ENCODE measurements around the gene FBXW7. TPM values are rescaled to one million over a fixed set of nuclear protein-coding genes. Genes with fewer than 3 reads are reported as not detected.

The FBXW7 gene
- total RNA-seq, 1 donor from 2014 or later: 23.8 TPM

DNA sequence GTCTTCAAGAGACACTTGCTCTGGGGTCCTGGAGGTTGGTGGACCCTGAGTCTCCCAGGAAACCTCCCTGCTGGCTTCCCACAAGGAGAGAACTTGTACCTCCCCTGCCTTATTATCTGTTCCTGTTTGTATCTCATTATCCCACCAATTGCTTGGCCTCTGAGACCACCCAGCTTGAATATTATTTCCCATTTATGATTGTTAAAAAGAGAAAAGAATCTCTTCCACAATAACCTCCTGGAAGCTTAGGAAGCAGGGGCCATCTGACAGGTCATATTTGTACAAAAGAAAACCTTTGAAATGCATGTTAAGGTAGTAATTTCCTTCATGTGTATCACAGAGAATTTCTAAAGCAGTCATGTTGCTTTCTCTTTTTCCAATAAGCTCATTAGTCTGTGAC, 239.5 kb downstream of the FBXW7 start:
- DNase-seq (ENCODE audit: extremely low read depth, low read depth, low spot score): no peak

DNA sequence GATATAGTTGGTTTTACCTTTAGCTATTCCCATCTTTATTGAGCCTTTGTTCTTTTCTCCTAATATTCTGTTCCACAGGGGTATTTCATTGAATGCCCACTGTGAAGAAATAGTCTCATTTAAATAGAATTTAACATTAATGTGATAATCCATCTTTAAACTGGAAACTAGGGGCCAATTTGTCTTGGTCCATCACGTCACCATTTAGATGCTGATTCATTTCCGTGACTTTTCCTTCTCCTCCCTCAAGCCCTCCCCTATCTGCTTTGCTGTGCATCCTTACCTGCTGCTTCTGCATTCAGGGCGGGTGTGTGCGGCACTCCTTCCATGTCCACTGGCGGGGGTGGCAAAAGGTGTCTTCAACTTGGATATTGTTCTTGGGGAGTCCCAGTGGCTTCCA, 241.1 kb downstream of the FBXW7 start:
- DNase-seq (ENCODE audit: extremely low read depth, low read depth, low spot score): no peak

DNA sequence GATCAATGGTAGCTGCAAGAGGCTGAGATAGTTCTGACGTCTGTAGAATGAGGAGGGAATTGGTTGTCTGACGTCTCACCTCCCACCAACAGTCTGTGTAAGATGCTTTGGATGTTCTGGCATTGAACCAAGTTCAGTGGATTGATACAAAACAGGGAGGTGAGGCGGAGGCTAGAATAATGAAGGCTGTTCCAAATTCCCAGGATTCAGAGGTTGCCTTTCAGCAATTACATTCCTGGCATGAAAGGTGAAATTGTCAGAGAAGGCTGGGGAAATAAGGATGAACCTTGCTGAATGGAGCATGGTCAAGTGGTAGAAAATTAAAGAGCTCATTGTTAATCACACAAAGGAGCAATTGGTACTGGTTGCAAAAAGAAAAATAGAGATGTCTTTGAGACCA, 241.6 kb downstream of the FBXW7 start:
- no peak for DNase-seq (ENCODE audit: extremely low read depth, low read depth, low spot score)

DNA sequence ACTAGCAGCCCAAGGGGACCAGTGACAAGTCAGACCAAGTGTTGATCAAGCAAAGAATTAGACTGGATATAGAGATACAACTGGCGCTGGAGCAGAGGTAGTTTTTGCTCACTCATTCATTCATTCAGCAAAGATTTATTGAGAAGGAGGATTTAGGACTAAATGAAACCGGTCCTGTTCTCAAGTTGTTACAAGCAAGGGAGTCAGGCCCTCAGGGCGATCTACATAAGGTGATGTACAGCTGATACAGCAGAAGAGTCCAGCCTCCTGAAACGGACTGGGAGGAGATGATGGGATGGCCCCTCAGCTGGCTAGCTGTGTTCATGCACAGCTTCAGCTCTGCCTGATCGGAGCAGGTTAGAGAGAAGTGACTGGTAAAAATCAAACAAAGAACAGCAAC, 242.4 kb downstream of the FBXW7 start:
- no peak for DNase-seq (ENCODE audit: extremely low read depth, low read depth, low spot score)

DNA sequence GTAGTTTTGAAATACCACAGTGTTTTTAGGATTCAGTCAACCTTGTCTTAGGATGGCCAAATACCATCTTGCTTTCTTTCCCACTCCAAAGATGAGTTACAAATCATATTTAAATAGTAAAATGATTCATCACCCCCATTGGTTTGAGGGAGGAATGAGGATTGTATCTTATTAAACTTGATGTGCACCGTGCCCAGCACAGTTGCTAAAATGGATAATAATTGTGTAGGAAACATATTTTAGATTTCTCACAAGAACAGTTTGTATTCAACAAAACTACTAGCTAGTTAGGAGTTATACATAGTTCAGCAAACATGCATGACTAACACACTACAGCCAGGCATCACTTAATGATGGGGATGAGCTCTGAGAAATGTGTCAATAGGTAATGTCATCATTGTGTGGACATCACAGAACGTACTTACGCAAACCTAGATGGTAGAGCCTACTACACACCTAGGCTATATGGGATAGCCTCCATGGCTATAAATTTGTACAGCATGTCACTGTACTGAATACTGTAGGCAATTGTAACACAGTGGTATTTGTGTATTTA, 245.4 kb downstream of the FBXW7 start:
- no peak for DNase-seq (ENCODE audit: extremely low read depth, low read depth, low spot score)

DNA sequence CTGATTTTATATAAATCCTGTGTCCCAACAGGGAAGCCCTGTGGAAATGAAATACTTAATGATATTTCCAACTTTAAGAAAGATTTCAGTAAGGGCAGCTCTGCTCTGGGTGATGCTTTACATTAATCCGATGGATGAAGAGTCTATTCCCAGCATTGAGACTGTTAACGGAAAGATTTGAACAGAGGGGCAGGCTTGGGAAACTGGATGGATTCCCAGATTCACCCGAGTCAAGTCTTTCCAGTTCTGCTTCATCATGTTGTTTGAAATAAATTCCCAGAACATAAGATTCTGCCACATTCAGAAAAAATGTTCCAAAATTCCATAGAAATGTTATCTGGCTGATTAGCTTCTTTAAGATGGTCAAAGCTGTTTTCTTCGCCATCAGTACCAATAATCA, 246.0 kb downstream of the FBXW7 start:
- no peak for DNase-seq (ENCODE audit: extremely low read depth, low read depth, low spot score)

DNA sequence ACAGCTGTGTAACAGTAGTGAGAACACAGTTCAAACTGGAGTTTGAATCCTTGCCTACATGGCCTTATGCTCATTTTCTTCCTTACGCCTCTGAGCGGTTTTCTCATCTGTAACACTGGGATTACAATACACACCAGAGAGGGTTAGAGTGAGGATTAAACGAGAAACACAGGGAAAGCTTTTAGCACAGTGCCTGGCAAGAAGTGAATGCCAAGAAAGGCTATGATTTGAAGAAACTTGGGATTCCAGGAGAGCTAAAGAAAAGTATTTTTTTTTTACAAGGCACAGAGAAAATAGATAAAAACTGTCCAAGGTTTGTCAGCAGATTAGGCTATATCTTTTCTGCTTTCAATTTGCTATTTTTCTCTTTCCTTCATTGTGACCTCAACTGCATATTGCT, 246.4 kb downstream of the FBXW7 start:
- DNase-seq (ENCODE audit: extremely low read depth, low read depth, low spot score): no peak

DNA sequence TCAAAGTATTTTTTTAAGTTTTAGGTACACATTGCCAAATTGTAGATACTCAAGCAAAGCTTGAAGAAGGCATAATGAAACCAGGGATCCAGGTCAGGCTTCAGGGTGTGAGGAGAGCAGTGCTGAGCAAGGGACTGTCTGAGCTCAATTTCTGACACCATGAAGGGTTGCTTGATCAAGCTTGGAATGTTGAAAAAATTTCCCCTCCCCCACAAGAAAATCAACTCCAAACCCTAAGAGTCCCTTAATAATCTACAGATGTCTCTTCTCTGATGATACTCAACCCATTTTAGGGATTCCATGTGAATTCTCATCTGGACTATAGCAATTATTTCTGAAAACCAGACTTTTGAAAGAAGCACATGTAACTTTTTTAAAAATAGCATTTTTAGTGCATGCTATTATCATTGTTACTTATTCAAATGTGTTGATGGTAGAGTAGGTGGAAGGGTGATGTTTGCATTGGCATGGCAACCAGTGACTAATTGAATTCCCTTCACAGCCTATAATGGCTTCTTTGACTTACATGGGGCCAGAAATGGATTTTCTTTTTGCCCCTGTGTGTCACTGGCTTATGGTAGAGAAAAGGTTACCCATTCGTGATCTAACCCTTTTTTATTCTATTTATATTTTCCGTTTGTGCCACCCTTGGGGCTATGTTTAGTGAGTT, 252.0 kb downstream of the FBXW7 start:
- DNase-seq (ENCODE audit: extremely low read depth, low read depth, low spot score): no peak

DNA sequence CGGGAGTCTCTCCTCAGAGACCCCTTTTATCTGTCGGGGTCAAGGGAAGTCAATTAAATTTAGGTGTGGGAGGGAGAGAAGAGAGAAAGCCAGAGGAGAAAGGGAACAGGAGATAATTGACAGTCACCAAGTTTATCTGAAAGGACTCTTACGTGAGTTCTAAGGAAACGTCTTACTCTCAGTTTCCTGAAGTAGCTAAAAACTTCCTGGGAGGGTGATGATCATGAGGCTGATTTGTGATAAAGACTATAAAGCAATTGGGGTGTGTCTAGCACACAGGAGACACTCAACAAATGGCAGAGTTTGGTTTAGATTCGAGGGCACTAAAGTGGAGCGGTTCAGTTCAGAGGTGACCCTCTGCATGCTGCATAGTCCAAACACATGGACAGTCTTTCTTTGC, 254.1 kb downstream of the FBXW7 start:
- no peak for DNase-seq (ENCODE audit: extremely low read depth, low read depth, low spot score)

DNA sequence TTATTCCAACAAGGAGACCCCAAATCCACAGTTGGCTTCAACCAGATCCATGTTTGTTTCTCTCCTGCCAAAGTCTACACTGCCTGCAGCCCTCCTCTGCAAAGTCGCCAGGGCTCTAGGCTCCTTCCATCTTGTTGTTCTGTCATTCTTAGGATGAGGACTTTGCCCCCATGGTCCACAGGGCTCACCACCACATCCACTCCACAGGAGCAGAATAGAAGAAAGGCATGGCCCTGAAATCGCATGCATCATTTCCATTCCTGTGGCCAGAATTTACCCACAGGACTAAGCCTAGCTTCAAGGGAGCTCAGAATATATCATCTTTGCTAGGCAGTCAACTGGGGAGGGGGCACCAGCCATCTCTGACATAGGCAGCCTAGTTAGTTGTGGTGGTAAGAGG, 254.7 kb downstream of the FBXW7 start:
- DNase-seq (ENCODE audit: extremely low read depth, low read depth, low spot score): no peak

DNA sequence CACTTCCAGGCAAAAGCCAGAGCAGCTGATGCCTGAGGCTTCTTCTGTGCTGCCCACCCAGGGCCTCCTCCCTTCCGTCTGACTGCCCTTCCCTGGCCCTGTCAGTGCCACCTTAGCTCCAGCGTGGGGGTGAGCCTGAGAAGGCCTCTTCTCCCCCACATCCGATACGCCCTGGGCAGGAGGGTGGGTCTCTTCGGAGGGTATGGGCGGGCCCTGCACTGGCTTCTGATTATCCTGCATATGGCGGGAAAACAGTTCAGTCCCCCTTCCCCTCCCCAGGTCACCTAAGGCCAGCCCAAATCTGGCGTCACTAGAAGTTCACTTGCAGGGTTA, 256.7 kb downstream of the FBXW7 start:
- no peak for DNase-seq (ENCODE audit: extremely low read depth, low read depth, low spot score)

DNA sequence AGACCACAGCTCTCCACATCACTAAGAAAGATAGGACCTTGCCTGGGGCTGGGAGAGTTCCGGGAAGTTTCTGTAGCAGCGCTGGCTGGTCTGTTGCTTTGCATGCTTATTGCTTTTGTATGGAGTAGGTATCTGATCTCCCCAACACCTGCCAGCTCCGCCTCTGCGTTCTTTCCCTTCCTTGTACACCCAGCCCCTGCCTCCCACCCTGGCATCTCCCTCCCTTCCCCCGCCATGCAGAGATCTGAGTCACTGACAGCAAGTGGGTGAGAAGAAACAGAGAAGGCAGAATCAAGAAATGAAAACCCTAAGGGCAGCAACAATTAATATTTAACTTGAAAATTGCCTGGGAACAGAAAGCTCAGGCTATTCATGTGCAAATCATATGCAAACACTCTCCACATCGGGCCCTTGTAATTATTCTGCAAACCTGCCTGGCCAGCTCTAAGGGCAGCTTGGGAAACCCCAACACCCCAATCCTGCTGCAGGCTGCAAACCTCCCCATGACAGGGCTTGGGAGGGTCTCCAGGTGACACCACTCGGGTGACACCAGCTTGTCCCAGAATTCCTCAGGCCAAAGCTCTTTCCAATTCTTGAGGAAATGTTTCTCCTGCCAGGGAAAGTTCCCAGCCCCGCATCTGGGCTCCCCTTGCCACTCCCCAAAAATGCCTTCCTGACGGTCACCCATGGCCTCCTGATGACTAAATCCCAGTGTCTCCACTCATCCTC, 257.2 kb downstream of the FBXW7 start:
- DNase-seq (ENCODE audit: extremely low read depth, low read depth, low spot score): no peak

DNA sequence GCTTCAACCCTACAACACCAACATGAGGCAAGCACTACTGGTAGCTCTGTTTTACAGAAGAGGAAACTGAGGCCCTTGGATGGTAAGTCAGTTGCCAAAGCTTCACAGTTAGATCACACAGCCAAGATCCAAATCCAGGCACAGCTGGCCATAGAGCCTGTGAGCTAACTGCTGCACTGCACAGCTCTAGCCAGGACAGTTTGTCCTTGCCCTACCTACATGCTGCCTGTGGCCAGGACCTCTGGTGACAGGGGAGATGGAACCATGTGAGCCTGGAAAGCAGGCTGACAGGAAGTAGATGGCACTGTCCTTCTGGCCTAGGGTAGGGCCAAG, 257.8 kb downstream of the FBXW7 start:
- no peak for DNase-seq (ENCODE audit: extremely low read depth, low read depth, low spot score)

DNA sequence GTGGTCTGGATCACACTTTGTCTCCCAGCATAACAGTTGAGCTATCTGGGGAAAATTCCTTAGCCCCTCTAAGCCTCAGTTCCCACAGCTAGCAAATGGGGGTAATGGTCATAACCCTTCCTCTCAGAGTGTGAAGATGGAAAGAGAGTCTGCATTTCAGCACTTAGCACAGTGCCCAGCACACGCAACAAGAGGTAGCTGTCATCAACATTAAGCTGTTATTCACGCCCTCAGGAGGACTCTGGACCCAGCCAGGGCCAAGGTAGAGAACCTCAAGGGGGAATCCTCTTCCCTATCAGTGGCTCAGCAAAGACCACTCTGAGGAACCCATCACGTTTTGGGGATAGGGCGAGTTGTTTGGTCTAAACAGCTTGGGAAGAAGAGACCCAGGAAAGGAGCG, 258.6 kb downstream of the FBXW7 start:
- no peak for DNase-seq (ENCODE audit: extremely low read depth, low read depth, low spot score)

DNA sequence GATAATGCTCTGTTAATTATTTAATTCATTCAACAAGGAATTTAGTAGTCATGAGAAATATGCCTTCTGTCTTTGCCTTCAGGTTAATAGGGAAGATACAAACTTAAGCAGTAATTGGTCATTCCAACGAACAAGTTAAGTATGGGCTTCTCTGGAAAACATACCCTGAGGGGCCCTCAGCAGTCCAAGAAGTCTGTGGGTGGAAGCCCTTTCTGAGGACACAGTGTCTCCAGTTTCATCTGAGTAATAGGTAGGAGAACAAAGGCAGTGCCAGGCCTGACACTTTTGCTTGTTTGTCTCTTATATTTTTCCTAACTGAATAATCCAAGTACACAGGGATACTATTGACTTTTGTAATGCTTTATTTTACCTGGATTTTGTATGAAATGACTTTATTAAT, 262.5 kb downstream of the FBXW7 start:
- no peak for DNase-seq (ENCODE audit: extremely low read depth, low read depth, low spot score)

Other genes with a start within 250 kb of the FBXW7 start
- gene TMEM154, start 143.9 kb upstream of the FBXW7 start, total RNA-seq: 6.7 and 8.6 TPM in 2 replicates
- gene TIGD4, start 243.6 kb upstream of the FBXW7 start, total RNA-seq: 0.19 TPM in 1 of 2 replicates, not detected in the other
- 24.4 and 27.0 TPM in 2 replicates for gene ARFIP1, start 243.9 kb upstream of the FBXW7 start, total RNA-seq